Measurements from ENCODE around the gene TMEM63B. TPM values are rescaled to one million over a fixed set of nuclear protein-coding genes. Genes with fewer than 3 reads are reported as not detected.

The TMEM63B gene
- total RNA-seq, 1 donor from 2014 or later = 27.4 TPM

DNA sequence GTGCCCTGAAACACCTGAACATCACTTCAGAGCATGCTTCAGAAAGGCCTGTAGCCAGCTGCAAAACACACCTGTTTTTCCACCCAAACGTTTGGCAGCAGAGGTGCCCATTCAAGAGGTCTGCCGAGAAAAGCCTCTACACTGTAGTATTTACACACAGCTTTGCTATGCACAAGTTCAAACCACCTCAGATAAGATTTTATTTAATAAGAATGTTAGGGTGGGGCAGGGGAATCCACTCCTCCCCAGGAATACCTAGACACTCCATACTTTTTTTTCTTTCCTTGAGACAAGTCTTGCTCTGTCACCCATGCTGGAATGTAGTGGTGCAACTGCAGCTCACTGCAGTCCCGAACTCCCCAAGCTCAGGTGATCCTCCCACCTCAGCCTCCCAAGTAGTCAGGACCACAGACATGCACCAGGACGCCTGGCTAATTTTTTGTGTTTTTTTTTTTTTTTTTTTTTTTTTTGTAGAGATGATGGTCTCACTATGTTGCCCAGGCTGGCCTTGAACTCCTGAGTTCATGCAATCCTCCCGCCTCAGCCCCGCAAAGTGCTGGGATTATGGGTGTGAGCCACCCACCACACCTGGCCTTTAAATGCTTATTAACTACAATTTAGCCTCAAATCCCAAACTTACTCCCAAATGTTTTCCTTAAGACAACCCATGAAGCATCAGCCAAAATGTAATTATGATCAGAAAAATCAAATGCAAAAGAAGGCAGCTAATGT lies 9.8 kb upstream of the TMEM63B start:
- DNase-seq (ENCODE audit: low read depth) (peak; percentile 87), FAIRE-seq (no peak)
- no peaks in the 10 kb centered on the region for H3K27me3 ChIP-seq (ENCODE audit: control insufficient read depth, insufficient read depth, low read length)
- TF ChIP-seq, protein P1, sequence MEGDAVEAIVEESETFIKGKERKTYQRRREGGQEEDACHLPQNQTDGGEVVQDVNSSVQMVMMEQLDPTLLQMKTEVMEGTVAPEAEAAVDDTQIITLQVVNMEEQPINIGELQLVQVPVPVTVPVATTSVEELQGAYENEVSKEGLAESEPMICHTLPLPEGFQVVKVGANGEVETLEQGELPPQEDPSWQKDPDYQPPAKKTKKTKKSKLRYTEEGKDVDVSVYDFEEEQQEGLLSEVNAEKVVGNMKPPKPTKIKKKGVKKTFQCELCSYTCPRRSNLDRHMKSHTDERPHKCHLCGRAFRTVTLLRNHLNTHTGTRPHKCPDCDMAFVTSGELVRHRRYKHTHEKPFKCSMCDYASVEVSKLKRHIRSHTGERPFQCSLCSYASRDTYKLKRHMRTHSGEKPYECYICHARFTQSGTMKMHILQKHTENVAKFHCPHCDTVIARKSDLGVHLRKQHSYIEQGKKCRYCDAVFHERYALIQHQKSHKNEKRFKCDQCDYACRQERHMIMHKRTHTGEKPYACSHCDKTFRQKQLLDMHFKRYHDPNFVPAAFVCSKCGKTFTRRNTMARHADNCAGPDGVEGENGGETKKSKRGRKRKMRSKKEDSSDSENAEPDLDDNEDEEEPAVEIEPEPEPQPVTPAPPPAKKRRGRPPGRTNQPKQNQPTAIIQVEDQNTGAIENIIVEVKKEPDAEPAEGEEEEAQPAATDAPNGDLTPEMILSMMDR (IDR thresholded peaks at IDR 0.05; ENCODE audit: insufficient read depth, low read length, severe bottlenecking) = no peak
- H3K36me3 ChIP-seq (ENCODE audit: control insufficient read depth, insufficient read depth, low read length) = peaks cover 11% of the 10 kb centered on the region
- no peak overlapping the region for H3K4me3 ChIP-seq (ENCODE audit: low read depth, low read length)

DNA sequence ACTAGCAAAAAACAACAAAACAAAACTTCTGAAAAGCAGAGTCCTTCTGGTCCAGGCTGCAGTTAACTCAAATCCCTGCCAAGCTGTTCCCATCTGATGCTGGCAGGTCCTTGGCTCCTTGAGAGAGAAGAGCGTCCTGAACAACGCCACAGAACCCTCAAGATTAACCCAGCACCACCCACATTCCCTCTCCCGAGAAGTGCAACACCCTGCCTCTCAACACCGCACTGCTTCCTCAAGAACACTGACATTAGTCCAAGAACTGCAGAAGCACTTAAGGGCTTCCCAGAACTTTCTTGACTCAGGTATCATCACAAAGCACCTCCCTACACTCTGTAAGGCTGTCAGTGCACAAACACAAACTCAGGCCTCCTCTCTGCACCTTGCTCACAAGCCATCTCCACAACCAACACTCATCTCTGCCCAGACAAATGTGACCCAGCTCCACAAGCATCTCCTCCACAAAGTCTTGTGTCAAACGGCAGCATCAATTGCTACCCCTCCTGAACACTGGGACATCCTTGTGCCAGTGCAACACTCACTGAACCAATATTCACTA lies 7.6 kb upstream of the TMEM63B start:
- DNase-seq (ENCODE audit: low read depth) = peak; percentile 23
- Histone ChIP-seq H3K4me3 (ENCODE audit: low read depth, low read length) (no peak overlapping the region), H3K27me3 (ENCODE audit: control insufficient read depth, insufficient read depth, low read length) (no peaks in the 10 kb centered on the region), H3K36me3 (ENCODE audit: control insufficient read depth, insufficient read depth, low read length) (peaks cover 1% of the 10 kb centered on the region)
- TF ChIP-seq, protein P1 (IDR thresholded peaks at IDR 0.05; ENCODE audit: insufficient read depth, low read length, severe bottlenecking) = no peak
- peak; percentile 13 for FAIRE-seq

DNA sequence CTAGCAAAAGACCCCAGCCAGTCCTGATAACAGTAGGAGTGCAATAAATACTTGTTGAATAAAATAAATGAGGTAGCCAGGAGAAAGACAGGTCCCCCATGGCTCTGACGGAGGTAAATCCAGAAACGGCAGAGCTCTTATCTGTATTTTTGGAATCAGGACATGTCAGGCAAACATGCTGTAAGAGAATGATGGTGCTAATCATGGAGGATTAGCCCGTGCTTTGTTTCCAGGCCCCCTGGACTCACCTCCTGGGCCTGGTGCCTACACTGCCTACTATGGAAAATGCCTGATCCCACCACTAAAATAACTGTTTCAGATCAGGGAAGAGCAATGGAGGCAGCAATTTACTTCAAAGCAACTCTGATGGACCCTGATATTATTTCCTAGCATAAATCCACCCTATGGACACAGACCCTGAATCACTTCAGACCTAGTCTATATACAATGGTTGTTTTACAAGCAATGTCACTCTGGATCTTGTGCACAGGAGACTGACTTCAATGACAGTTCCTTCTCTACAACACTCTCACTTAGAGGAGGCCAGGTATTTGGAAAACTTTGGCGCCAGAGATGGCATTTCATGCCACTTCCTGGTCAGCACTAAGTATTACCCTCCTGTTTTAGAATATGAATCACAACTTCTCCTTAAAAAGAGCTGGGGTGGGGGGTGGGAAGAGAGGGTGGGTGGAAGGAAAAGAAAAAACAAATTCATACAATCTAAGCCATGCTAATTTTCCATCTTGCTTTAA lies 6.5 kb upstream of the TMEM63B start:
- TF ChIP-seq, protein P1 (IDR thresholded peaks at IDR 0.05; ENCODE audit: insufficient read depth, low read length, severe bottlenecking) = no peak
- H3K27me3 ChIP-seq (ENCODE audit: control insufficient read depth, insufficient read depth, low read length) = no peaks in the 10 kb centered on the region
- H3K4me3 ChIP-seq (ENCODE audit: low read depth, low read length) = no peak overlapping the region
- DNase-seq (ENCODE audit: low read depth) (no peak), FAIRE-seq (no peak)
- H3K36me3 ChIP-seq (ENCODE audit: control insufficient read depth, insufficient read depth, low read length) = peaks cover 1% of the 10 kb centered on the region

DNA sequence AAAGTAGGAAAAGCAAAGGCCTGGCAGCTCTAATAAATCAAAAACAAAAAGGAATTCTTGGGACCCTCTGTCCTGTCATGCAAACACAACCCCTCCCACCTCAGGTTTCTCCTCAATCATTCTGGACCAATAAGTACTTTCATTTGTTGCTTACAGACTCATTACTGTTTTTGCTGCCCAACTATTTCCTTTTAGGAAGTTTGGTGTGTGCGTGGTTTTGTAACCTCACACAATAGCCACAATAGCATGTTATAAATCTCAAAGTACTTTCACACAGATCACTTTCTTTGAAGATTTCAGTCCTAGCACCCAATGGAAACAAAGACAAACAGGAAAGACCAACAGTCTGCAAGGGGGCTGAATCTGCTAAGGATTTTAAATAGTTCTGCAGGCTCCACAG lies 4.6 kb upstream of the TMEM63B start:
- Histone ChIP-seq H3K27me3 (ENCODE audit: control insufficient read depth, insufficient read depth, low read length) (no peaks in the 10 kb centered on the region), H3K36me3 (ENCODE audit: control insufficient read depth, insufficient read depth, low read length) (peaks cover 1% of the 10 kb centered on the region), H3K4me3 (ENCODE audit: low read depth, low read length) (no peak overlapping the region)
- TF ChIP-seq, protein P1 (IDR thresholded peaks at IDR 0.05; ENCODE audit: insufficient read depth, low read length, severe bottlenecking) = no peak
- FAIRE-seq (no peak), DNase-seq (ENCODE audit: low read depth) (no peak)

DNA sequence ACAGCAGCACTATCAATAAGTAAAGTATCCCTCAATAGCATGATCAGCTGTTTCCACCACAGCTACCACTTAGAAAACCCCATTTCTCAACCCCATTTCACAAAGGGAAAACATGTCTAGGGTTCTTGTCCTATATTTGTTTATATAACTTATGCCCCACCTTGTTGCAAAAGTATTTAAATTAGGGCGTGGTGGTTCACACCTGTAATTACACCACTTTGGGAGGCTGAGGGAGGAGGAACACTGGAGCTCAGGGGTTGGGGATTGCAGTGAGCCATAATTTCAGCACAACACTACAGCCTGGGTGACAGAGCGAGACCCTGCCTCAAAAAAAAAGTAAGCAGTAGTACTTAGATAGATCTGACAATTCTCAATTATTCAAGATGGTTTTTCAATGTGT lies 3.8 kb upstream of the TMEM63B start:
- Histone ChIP-seq H3K27me3 (ENCODE audit: control insufficient read depth, insufficient read depth, low read length) (no peaks in the 10 kb centered on the region), H3K4me3 (ENCODE audit: low read depth, low read length) (no peak overlapping the region), H3K36me3 (ENCODE audit: control insufficient read depth, insufficient read depth, low read length) (peaks cover 1% of the 10 kb centered on the region)
- TF ChIP-seq, protein P1 (IDR thresholded peaks at IDR 0.05; ENCODE audit: insufficient read depth, low read length, severe bottlenecking) = no peak
- FAIRE-seq (no peak), DNase-seq (ENCODE audit: low read depth) (no peak)
